GM21423 (cell line): ENCODE measurements around the gene HMCES.
"Not testable (repeated sequence)": the region's sequence is repeated elsewhere in the genome, so short reads cannot be mapped to it uniquely, and the experiment has no call there.

ENCODE experiments used
- ATAC-seq: cut with Tn5 transposase; IDR thresholded peaks from one replicate; pipeline ENCODE4 v1.9.1; 2021; ENCODE audit warnings: mild to moderate bottlenecking, moderate library complexity; ENCODE audit not compliant: unreplicated experiment

HMCES gene

GRCh38 chr3:129345971-129346370 lies 67.3 kb downstream of the HMCES start:
- no peak for ATAC-seq

GRCh38 chr3:129346695-129347457 lies 68.2 kb downstream of the HMCES start:
- ATAC-seq, result no peak

GRCh38 chr3:129347458-129347845 lies 68.8 kb downstream of the HMCES start:
- ATAC-seq, result no peak

- no peak for ATAC-seq
These were observed 70.1 kb downstream of the HMCES start for GRCh38 chr3:129348734-129349133.

- ATAC-seq, result not testable (repeated sequence)
These were observed 70.5 kb downstream of the HMCES start for GRCh38 chr3:129349169-129349568.

- no peak for ATAC-seq
These were observed 71.1 kb downstream of the HMCES start for GRCh38 chr3:129349791-129350190.

GRCh38 chr3:129352045-129352444 lies 73.4 kb downstream of the HMCES start:
- no peak for ATAC-seq

GRCh38 chr3:129352650-129353588 lies 74.2 kb downstream of the HMCES start:
- no peak for ATAC-seq

- ATAC-seq, result no peak
These were observed 74.9 kb downstream of the HMCES start for GRCh38 chr3:129353589-129353941.
